Tibial nerve (tissue), 4 donors: ENCODE measurements around the gene B3GALT6. TPM values are rescaled to one million over a fixed set of nuclear protein-coding genes. Genes with fewer than 3 reads are reported as not detected.

Source experiments
- DNase-seq, 2 donors: peaks; one replicate each; pipeline ENCODE4 v3.0.0-alpha.2; 2019; ENCODE audit warnings: low spot score in 2 of 2
- H3K27ac ChIP-seq, 4 donors: fragments of 200-600 bp; sonication (generic) in 3 of 4; one replicate each; pipeline ENCODE4 v1.5.1; 2017 to 2019; ENCODE audit warnings: mild to moderate bottlenecking in 1 of 4
- H3K27me3 ChIP-seq, 2 donors: fragments of 200-600 bp; sonication (generic) in 1 of 2; one replicate each; pipeline versions ENCODE4 v1.5.1 to v1.6.0; 2017 to 2019
- H3K36me3 ChIP-seq, 3 donors: fragments of 200-600 bp; sonication (generic); one replicate each; pipeline ENCODE4 v1.5.1; 2018 to 2019
- H3K4me1 ChIP-seq, 4 donors: fragments of 200-600 bp; sonication (generic) in 3 of 4; one replicate each; pipeline ENCODE4 v1.5.1; 2017 to 2019
- H3K4me3 ChIP-seq, 4 donors: fragments of 200-600 bp; sonication (generic) in 3 of 4; one replicate each; pipeline ENCODE4 v1.5.1; 2017 to 2019; ENCODE audit warnings: mild to moderate bottlenecking in 1 of 4, moderate library complexity in 1 of 4
- H3K9me3 ChIP-seq, 4 donors: fragments of 200-600 bp; sonication (generic) in 3 of 4; one replicate each; pipeline ENCODE4 v1.5.1; 2017 to 2019
- CTCF ChIP-seq, 5 experiments: fragments of 200-600 bp in 3 of 5; fragments of 450-650 bp in 2 of 5; sonication (generic) in 3 of 5; IDR thresholded peaks; one replicate each; pipeline ENCODE4 v1.5.1; 2016 to 2019; ENCODE audit warnings: antibody characterized with exemption in 5 of 5, mild to moderate bottlenecking in 3 of 5, moderate library complexity in 2 of 5
- EP300 ChIP-seq, 2 donors: sonication (generic); formaldehyde crosslinking; IDR thresholded peaks; one replicate each; pipeline ENCODE4 v1.6.1; 2017; ENCODE audit warnings: antibody characterized with exemption in 2 of 2, mild to moderate bottlenecking in 1 of 2
- POLR2A ChIP-seq, 2 donors: fragments of 450-650 bp; IDR thresholded peaks; one replicate each; pipeline ENCODE4 v1.6.1; 2017; ENCODE audit warnings: antibody characterized with exemption in 2 of 2, mild to moderate bottlenecking in 2 of 2, moderate library complexity in 2 of 2
- WGBS, 2 donors: methylation state at CpG; one replicate each; pipeline ENCODE4 v1.1.5; 2018; 5-methylcytosine and 5-hydroxymethylcytosine counted together
- total RNA-seq, 4 donors: library from RNA; depleted of rRNA; stranded (reverse); fragments of >200 nt; gene quantifications; one replicate each; pipeline ENCODE4 v1.1.0, GENCODE V29; 2016

Gene B3GALT6
- total RNA-seq, 4 donors from 2014 or later: 13.3 to 24.0 (median 21.4) TPM

- Histone ChIP-seq H3K36me3 (peaks cover 0 to 61% (median 10%) of the 10 kb centered on the region in 3 donors), H3K9me3 (no peaks in the 10 kb centered on the region), H3K27me3 (no peaks in the 10 kb centered on the region), H3K4me3 (peak within 1 kb of the TSS; percentile 76 to 100 (median 97)), H3K4me1 (peaks cover 0 to 42% (median 21%) of the 10 kb centered on the region in 4 donors), H3K27ac (peak within 1 kb of the TSS; percentile 72 to 97 (median 90))
- TF ChIP-seq CTCF (IDR thresholded peaks at IDR 0.05) (no peak), EP300 (IDR thresholded peaks at IDR 0.05) (peak in 1 of 2 donors; percentile 75), POLR2A (IDR thresholded peaks at IDR 0.05) (no peak)
- peak; percentile 91 to 93 for DNase-seq
- WGBS, 2 donors: 0 to 1% methylated on average over 57 to 82 of the region's 99 CpGs
These were observed 433 bp upstream of the B3GALT6 start, which contains the start of gene SDF4 for GRCh38 chr1:1231400-1232207. Gene SDF4 (minus strand): TSS chr1:1232001. CDS start chr1:1228772, 3,229 bp downstream.

- H3K4me3 ChIP-seq: peak overlapping the region in 3 of 4 donors; percentile 31 to 95 (median 39)
- TF ChIP-seq CTCF (IDR thresholded peaks at IDR 0.05): no peak
- TF ChIP-seq POLR2A (IDR thresholded peaks at IDR 0.05): no peak
- no peak for TF ChIP-seq EP300 (IDR thresholded peaks at IDR 0.05)
- no peaks in the 10 kb centered on the region for H3K9me3 ChIP-seq
- peaks cover 0 to 12% of the 10 kb centered on the region in 2 donors for H3K27me3 ChIP-seq
- peaks cover 0 to 56% (median 27%) of the 10 kb centered on the region in 4 donors for H3K4me1 ChIP-seq
- no peak for DNase-seq
- H3K27ac ChIP-seq: peak overlapping the region in 1 of 4 donors; percentile 44
- WGBS, 2 donors: 78 to 90% methylated on average over 58 to 85 of the region's 98 CpGs
- peaks cover 0 to 47% (median 0%) of the 10 kb centered on the region in 3 donors for H3K36me3 ChIP-seq
These were observed 944 bp downstream of the B3GALT6 start for GRCh38 chr1:1232796-1233566.

GRCh38 chr1:1233567-1233892, 1.5 kb downstream of the B3GALT6 start:
- peaks cover 0 to 42% (median 0%) of the 10 kb centered on the region in 3 donors for H3K36me3 ChIP-seq
- TF ChIP-seq POLR2A (IDR thresholded peaks at IDR 0.05): no peak
- TF ChIP-seq EP300 (IDR thresholded peaks at IDR 0.05): no peak
- no peak for TF ChIP-seq CTCF (IDR thresholded peaks at IDR 0.05)
- no peak for DNase-seq
- no peaks in the 10 kb centered on the region for H3K9me3 ChIP-seq
- H3K4me3 ChIP-seq: no peak overlapping the region
- peaks cover 0 to 59% (median 29%) of the 10 kb centered on the region in 4 donors for H3K4me1 ChIP-seq
- H3K27ac ChIP-seq: no peak overlapping the region
- WGBS, 2 donors: 95 to 96% methylated on average over 15 of the region's 15 CpGs
- peaks cover 0 to 18% of the 10 kb centered on the region in 2 donors for H3K27me3 ChIP-seq

- Histone ChIP-seq H3K27ac (no peak overlapping the region), H3K27me3 (peaks cover 0 to 25% of the 10 kb centered on the region in 2 donors), H3K4me3 (no peak overlapping the region), H3K4me1 (peaks cover 0 to 63% (median 28%) of the 10 kb centered on the region in 4 donors), H3K36me3 (peaks cover 0 to 35% (median 0%) of the 10 kb centered on the region in 3 donors), H3K9me3 (no peaks in the 10 kb centered on the region)
- no peak for DNase-seq
- WGBS, 2 donors: 91% methylated on average over 24 to 28 of the region's 28 CpGs
- no peak for TF ChIP-seq EP300 (IDR thresholded peaks at IDR 0.05)
- TF ChIP-seq CTCF (IDR thresholded peaks at IDR 0.05): no peak
- no peak for TF ChIP-seq POLR2A (IDR thresholded peaks at IDR 0.05)
These were observed 2.3 kb downstream of the B3GALT6 start for GRCh38 chr1:1234180-1234808.
